Measurements from ENCODE around the gene AKNAD1. TPM values are rescaled to one million over a fixed set of nuclear protein-coding genes. Genes with fewer than 3 reads are reported as not detected.

Gene AKNAD1
- polyA plus RNA-seq, 3 donors = not detected

DNA sequence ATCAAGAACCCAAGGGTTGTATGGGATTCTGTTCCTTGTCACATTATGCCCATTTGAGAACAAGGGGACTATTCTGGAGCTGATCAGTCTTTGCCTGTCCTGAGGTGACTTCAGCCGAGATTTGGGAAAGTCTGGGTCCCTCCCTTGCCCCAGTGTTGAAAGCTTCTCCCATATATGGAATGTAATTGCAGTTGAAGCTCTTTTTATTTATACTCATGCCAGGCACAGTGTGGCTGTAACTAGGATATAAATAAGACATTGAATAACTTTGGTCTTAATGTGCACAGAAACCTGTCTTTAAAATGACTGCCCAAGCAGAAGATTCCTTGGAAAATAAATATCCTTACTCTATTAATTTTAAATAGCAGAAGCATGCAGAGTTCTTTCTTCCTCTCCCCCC is 15.2 kb downstream of the AKNAD1 start:
- no CpG with 5 or more reads among the region's 1 CpG for WGBS (ENCODE audit: insufficient coverage)
- peaks cover 0 to 4% (median 3%) of the 10 kb centered on the region in 7 donors for H3K9me3 Mint-ChIP-seq
- no peak overlapping the region for H3K4me2 ChIP-seq (replicated peaks; ENCODE audit: extremely low read depth, low read length, poor library complexity, severe bottlenecking)
- H3K36me3 ChIP-seq (replicated peaks in 1 of 2; ENCODE audit: control insufficient read depth in 1 of 2, insufficient read depth in 2 of 2, low read length in 2 of 2) = no peaks in the 10 kb centered on the region
- H3K79me2 ChIP-seq (ENCODE audit: insufficient read depth, low read length) = no peaks in the 10 kb centered on the region
- no peak for DNase-seq
- peaks cover 0 to 6% (median 4%) of the 10 kb centered on the region in 3 donors for H3K27me3 Mint-ChIP-seq (ENCODE audit: low read depth in 3 of 3)
- no peaks in the 10 kb centered on the region for H3K36me3 Mint-ChIP-seq
- no peak overlapping the region for H3K9ac ChIP-seq (ENCODE audit: insufficient read depth, low read length, poor library complexity, severe bottlenecking)
- no peak overlapping the region for H3K4me3 ChIP-seq (replicated peaks in 1 of 3; ENCODE audit: low read depth in 2 of 3, low read length in 3 of 3)
- H3K4me1 Mint-ChIP-seq = peaks cover 5% of the 10 kb centered on the region
- TF ChIP-seq, protein P1, sequence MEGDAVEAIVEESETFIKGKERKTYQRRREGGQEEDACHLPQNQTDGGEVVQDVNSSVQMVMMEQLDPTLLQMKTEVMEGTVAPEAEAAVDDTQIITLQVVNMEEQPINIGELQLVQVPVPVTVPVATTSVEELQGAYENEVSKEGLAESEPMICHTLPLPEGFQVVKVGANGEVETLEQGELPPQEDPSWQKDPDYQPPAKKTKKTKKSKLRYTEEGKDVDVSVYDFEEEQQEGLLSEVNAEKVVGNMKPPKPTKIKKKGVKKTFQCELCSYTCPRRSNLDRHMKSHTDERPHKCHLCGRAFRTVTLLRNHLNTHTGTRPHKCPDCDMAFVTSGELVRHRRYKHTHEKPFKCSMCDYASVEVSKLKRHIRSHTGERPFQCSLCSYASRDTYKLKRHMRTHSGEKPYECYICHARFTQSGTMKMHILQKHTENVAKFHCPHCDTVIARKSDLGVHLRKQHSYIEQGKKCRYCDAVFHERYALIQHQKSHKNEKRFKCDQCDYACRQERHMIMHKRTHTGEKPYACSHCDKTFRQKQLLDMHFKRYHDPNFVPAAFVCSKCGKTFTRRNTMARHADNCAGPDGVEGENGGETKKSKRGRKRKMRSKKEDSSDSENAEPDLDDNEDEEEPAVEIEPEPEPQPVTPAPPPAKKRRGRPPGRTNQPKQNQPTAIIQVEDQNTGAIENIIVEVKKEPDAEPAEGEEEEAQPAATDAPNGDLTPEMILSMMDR (IDR thresholded peaks at IDR 0.05) = no peak
- no peak overlapping the region for H2AFZ ChIP-seq (ENCODE audit: insufficient read depth, low read depth, low read length, poor library complexity, severe bottlenecking)
- H3K4me3 Mint-ChIP-seq = no peak overlapping the region
- intact Hi-C loops (cut with micrococcal nuclease) = no loop called here
- H3K27ac ChIP-seq (ENCODE audit: low read depth in 1 of 2, low read length in 2 of 2) = no peak overlapping the region
- no peaks in the 10 kb centered on the region for H3K9me3 ChIP-seq (replicated peaks in 1 of 2; ENCODE audit: control insufficient read depth in 1 of 2, insufficient read depth in 1 of 2, low read length in 2 of 2)
- no peaks in the 10 kb centered on the region for H3K4me1 ChIP-seq (ENCODE audit: control insufficient read depth in 1 of 2, insufficient read depth in 2 of 2, low read length in 2 of 2)
- no peaks in the 10 kb centered on the region for H3K27me3 ChIP-seq (ENCODE audit: control insufficient read depth in 2 of 2, insufficient read depth in 2 of 2, low read length in 2 of 2)
- no peaks in the 10 kb centered on the region for H4K20me1 ChIP-seq (ENCODE audit: insufficient read depth, low read length)
- H3K27ac Mint-ChIP-seq = no peak overlapping the region

DNA sequence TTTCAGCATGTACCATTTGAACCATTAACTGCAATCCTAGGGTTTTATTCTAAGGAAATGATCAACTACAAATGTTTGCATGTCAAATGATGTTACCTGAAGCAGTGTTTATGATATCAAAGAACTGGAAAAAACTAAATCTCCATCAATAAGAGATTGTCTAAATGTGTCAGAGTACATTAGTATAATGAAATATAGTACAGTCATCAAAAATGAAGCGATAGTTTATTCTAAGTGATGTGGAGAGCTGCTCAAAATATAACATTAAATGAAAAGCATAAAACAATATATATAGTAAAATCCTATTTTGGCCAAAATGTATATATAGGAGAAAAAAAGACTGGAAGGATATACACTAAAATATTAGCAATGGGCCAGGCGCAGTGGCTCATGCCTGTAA is 24.0 kb downstream of the AKNAD1 start:
- Histone ChIP-seq H3K9me3 (replicated peaks in 1 of 2; ENCODE audit: control insufficient read depth in 1 of 2, insufficient read depth in 1 of 2, low read length in 2 of 2) (no peaks in the 10 kb centered on the region), H3K4me2 (replicated peaks; ENCODE audit: extremely low read depth, low read length, poor library complexity, severe bottlenecking) (no peak overlapping the region), H3K27ac (ENCODE audit: low read depth in 1 of 2, low read length in 2 of 2) (no peak overlapping the region), H3K27me3 (ENCODE audit: control insufficient read depth in 2 of 2, insufficient read depth in 2 of 2, low read length in 2 of 2) (no peaks in the 10 kb centered on the region), H3K9ac (ENCODE audit: insufficient read depth, low read length, poor library complexity, severe bottlenecking) (no peak overlapping the region), H3K4me3 (replicated peaks in 1 of 3; ENCODE audit: low read depth in 2 of 3, low read length in 3 of 3) (no peak overlapping the region), H2AFZ (ENCODE audit: insufficient read depth, low read depth, low read length, poor library complexity, severe bottlenecking) (no peak overlapping the region), H3K36me3 (replicated peaks in 1 of 2; ENCODE audit: control insufficient read depth in 1 of 2, insufficient read depth in 2 of 2, low read length in 2 of 2) (no peaks in the 10 kb centered on the region), H3K79me2 (ENCODE audit: insufficient read depth, low read length) (no peaks in the 10 kb centered on the region), H3K4me1 (ENCODE audit: control insufficient read depth in 1 of 2, insufficient read depth in 2 of 2, low read length in 2 of 2) (peaks cover 6 to 7% of the 10 kb centered on the region in 2 donors), H4K20me1 (ENCODE audit: insufficient read depth, low read length) (no peaks in the 10 kb centered on the region)
- peaks cover 0 to 2% (median 0%) of the 10 kb centered on the region in 7 donors for H3K9me3 Mint-ChIP-seq
- H3K4me1 Mint-ChIP-seq = peaks cover 17% of the 10 kb centered on the region
- intact Hi-C loops (cut with micrococcal nuclease) = no loop called here
- H3K4me3 Mint-ChIP-seq = no peak overlapping the region
- DNase-seq = no peak
- TF ChIP-seq, protein P1 (IDR thresholded peaks at IDR 0.05) = no peak
- no CpG with 5 or more reads among the region's 2 CpGs for WGBS (ENCODE audit: insufficient coverage)
- peaks cover 0 to 2% (median 0%) of the 10 kb centered on the region in 3 donors for H3K27me3 Mint-ChIP-seq (ENCODE audit: low read depth in 3 of 3)
- no peak overlapping the region for H3K27ac Mint-ChIP-seq
- H3K36me3 Mint-ChIP-seq = no peaks in the 10 kb centered on the region
